SW480 (cell line): ENCODE measurements around the gene OR52B6.
"Not testable (repeated sequence)": the region's sequence is repeated elsewhere in the genome, so short reads cannot be mapped to it uniquely, and the experiment has no call there.

Experiments used
- DNase-seq: peaks from one replicate; pipeline ENCODE4 v3.0.0-alpha.2; 2016; ENCODE audit warnings: low spot score

OR52B6 gene

DNA sequence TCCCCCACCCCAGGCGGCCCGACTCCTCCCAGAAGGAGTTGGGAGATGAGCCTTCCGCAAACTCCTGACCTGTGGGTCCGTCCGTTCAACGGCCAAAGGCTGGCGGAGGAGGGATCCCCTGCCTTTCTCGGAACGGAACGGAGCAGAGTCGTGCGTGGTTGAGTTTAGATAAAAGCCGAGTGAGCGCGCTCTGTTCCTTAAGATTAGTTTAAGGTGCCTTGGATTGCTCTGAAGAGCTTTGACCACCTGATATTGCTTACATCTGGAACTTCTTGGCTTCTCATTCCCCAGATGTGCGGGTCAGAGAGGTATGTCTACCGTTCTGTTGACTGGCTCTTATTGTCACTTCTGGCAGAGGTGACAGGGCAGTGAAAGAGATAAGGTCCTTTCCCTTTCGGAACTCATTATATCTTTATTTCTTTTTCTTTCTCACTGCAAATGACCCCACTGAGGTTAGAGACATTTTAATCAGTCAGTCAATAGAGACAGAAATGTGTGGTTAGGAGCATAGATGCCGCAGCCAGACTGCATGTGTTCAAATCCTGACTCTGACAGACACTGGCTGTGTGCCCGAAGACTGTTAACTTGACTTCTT lies 16.0 kb downstream of the OR52B6 start, which contains the start of gene TRIM6:
TRIM6 (plus strand) TSS at position 31 of the 595 bp plus-strand sequence; CDS start at position 292, 261 bp downstream.
- no peak for DNase-seq

DNA sequence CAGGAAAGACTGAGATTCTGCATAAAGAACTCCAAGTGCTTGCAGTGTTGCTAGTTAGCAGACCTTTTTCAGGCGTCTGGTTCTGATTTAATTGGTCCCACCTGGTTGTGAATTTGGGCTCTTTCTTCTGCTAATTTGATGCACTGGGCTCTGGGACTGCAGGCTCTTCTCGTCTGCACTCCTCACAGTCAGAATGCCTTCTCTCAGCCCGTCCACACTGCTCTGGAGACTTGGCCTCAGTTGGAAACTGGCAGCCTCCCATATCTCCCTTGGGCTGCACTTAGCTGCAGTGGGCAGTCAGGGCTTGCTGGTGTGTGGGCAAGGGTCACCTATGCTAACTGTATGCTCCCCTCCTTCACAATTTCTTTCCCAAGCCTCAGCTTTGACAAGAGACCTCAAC lies 17.3 kb downstream of the OR52B6 start:
- no peak for DNase-seq

DNA sequence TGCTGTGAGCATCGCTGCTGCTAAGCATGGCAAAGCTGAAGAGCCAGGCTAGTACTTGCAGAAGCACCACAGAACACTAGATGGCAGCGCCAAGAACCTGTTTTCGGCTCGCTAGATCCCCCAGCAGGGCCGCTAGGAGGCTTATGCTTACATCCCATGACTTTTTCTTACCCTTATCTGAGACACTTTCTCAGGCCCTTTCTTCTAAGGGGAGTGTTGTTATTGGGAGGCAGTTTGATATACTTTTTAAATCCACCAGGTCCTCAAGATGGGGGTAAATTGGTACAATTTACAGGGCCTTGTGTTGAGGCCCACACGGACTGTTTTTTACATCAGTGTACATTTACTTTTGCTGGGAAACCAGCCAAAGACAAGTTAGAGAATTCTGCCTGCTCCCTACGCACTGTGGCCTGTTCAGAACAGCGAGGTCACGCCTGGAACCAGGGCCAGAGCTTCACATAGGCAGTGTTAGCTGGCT lies 19.7 kb downstream of the OR52B6 start:
- peak; percentile 54 for DNase-seq

DNA sequence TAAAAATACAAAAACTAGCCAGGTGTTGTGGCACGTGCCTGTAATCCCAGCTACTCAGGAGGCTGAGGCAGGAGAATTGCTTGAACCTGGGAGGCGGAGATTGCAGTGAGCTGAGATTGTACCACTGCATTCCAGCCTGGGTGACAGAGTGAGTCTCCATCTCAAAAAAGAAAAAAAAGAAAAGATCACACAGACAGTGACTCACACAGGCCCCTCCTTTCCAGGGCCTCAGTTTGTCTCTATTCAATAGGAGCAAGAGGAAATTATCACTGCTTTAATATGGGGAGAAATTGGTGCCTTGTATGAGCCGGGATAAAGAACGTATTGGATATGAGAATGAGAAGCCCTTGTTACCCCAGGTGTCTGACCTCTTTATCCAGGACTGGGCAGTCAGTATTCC lies 22.1 kb downstream of the OR52B6 start:
- not testable (repeated sequence) for DNase-seq

DNA sequence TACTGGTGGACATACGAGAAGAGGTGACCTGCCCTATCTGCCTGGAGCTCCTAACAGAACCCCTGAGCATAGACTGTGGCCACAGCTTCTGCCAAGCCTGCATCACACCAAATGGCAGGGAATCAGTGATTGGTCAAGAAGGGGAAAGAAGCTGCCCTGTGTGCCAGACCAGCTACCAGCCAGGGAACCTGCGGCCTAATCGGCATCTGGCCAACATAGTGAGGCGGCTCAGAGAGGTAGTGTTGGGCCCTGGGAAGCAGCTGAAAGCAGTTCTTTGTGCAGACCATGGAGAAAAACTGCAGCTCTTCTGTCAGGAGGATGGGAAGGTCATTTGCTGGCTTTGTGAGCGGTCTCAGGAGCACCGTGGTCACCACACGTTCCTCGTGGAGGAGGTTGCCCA lies 22.6 kb downstream of the OR52B6 start:
- DNase-seq: no peak

DNA sequence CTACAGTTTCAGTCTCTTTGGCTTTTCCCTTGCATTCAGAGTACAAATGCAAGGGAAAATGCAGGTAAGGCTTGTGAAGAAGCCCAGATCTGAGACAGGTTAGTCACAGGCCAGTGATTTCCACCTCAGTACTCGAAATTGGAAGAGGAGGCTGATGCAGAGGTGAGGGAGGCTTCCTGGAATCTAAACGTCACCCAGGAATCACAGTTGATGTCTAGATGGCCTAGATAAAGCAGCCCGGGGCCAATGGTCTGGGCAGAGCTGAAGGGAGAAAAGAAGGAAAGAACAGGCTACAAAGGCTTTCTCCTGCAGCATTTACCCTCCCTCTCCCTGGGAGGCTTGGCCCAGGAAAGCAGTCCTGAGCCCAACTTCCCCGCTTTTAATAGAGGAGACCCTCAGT lies 24.2 kb downstream of the OR52B6 start:
- no peak for DNase-seq

DNA sequence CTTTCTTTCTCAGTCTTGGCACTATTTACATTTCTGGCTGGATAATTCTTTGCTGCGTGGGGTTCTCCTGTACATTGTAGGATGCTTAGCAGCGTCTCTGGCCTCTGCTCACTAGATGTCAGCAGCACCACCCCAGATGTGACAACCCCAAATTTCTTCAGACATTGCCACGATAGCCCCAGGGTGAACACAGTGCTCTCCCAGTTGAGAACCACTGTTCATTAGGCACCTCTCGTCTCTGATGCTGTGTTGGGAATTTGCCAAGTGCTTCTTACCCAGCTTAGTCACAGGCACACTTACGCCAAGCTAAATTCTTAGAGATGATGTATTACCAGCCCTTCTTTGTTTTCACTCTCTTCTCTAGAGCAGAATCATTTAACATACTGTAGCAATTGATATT lies 25.2 kb downstream of the OR52B6 start:
- DNase-seq: no peak

DNA sequence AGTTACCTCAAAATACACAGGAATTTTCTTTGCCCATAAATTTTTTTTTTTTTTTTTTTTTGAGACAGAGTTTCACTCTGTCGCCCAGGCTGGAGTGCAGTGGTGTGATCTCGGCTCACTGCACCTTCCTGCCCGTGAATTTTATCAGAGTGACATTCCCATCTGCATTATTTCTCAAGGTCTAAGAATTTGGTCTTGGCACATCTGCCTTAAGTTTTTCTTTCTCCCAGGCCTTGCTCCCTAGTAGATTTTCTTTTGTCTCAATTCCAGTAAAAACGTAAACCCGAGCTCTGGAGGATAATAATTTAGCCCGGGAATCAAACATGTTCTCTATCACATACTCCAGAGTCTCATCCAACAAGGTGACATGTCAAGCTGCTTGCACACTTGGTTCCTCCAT lies 28.1 kb downstream of the OR52B6 start:
- no peak for DNase-seq

DNA sequence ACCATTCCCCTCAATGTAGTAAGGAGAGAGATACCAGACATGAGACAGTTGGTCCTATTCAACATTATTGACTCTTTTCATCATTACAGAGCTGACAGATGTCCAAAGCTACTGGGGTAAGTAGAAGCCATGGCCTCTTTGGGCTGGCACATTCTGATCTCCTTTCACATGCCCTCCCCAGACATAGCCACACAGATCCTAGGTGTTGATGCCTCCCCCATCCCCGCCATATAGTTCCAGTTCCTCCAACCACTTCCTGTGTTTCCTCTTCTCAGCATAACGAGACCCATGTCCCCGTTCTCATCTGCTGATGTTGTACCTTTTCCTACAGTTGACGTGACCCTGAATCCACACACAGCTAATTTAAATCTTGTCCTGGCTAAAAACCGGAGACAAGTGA lies 29.8 kb downstream of the OR52B6 start:
- no peak for DNase-seq

DNA sequence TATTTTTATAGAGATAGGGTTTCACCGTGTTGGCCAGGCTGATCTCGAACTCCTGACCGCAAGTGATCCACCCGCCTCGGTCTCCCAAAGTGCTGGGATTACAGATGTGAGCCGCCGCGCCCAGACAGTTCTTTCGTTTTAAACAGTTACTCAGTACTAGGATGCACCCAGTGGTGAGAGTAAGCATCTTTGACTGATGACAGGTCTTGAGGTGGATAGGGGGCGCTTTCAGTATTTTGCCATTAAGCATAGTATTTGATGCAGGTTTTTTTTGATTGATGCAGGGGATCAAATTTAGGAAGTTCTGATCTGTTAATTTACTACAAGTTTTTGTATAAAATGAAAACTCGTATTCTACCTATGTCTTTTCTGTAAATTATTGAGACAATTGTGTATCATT lies 30.9 kb downstream of the OR52B6 start:
- no peak for DNase-seq

DNA sequence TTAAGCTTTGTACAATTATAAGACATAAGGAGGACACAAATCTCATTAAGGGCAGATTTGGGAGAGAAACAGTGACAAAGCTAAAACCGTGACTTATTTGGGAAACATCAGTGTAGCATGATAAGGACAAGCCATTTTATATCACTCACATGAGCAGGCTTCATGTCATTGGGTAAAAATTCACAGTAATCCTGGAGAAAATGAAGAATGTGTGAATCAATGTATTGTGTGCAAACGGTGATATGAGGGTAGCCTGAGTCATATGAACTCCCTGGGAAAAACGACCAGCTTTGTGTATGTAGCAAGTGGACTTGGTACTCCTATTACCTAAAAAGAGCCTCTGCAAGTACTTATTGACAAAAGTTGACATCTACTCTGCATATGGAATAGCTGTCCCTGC lies 38.1 kb downstream of the OR52B6 start:
- DNase-seq: no peak

DNA sequence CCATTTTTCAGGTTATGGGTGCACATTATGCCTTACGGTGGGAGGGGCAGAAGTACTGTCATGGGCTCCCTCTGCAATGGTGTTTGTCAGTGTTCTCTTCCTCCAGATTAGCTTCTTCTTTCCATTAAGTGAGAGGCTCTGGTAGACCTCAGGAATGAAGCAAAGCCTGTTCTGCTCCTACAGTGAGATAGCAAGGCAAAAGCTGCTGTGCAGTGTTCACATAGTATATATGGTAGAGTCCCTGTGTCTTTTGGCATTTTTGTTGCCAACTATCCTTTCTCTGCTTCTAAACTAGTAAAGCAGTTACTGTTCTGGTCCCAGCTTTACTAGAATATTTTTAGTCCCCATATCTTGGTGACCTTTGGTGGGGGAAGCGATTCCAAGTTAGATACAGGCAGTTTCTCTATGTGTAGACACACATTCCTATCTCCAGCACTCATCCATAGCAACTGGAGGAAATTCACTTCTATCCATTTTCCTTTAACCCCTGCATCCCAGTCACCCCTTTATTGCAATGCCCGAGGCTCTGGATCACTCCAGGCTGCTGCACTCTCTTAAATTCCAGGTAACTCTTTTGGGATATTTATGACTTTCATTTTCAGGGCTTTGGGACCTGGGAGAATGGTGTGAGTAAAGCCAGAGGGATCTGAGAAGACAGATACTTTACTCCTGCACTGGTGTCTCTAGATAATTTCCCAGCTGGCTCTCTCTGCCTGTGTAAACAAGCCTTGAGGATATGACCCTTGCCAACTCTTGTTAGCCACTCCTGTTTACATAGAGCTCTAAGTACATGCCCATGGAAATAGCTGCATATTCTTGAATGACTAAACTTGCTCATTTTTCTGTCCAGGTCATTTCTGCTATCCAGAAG lies 40.2 kb downstream of the OR52B6 start:
- no peak for DNase-seq

DNA sequence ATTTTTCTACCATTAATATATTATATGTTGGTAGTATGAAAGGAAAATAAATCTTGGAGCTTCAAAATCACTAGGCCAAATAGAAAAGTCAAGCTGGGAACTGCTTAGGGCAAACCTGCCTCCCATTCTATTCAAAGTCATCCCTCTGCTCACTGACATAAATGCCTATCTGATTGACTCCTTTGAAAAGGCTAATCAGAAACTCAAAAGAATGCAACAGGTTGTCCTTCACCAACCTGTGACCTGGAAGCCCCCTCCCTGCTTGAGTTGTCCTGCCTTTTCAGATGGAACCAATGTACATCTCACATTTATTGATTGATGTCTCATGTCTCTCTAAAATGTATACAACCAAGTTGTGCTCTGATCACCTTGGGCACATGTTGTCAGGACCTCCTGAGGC lies 40.9 kb downstream of the OR52B6 start:
- no peak for DNase-seq

DNA sequence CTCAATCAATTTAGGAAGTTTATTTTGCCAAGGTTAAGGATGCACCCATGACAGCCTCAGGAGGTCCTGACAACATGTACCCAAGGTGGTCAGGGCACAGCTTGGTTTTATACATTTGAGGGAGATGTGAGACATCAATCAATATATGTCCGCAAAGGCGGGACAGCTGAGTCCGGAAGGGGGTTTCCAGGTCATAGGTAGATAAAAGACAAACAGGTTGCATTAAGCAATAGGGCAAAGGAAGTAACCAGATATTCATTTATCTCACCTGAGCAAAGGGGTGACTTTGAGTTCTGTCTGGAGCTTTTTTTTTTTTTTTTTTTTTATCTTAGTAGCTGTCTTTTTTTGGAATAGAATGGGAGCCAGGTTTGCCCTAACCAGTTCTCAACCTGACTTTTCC lies 42.1 kb downstream of the OR52B6 start:
- no peak for DNase-seq

DNA sequence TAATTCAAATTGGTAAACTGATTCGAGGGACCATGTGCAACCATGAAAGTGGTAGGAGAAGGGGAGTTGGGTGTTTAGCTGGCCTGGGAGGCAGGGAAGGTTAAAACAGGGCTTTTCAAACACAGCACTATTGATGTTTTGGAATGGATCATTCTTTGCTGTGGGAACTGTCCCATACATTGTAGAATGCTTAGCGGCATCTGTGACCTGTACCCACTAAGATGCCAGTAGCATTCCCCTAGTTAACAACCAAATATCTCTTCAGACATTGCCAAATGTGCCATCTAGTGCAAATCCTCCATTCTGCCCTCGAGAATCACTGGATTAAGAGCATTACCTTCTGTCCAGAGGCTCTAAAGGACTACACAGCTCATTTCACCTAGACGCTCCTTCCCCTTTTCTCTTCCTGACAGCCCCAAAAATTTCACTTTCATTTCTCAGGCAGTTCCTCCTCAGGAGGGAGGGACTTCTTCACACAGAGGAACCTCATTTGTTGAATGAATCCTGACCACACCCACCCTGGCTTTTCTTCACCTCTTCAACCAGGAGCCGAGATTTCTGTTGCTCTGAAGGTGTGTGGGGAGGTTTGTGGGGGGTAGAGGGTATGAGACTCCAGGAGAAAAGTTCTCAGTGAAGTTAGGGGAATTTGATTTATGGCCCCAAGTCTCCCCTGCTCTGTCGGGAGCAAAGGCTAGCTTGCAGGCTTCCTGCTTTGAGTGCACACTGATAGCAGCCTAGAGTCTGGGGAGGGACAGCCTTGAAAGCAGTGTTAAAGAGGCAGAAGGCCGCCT lies 44.0 kb downstream of the OR52B6 start, which contains the start of gene TRIM34:
TRIM34 (plus strand) TSS at position 513 of the 791 bp plus-strand sequence. CDS start 7,331 bp downstream, outside the sequence.
- DNase-seq: peak; percentile 38

DNA sequence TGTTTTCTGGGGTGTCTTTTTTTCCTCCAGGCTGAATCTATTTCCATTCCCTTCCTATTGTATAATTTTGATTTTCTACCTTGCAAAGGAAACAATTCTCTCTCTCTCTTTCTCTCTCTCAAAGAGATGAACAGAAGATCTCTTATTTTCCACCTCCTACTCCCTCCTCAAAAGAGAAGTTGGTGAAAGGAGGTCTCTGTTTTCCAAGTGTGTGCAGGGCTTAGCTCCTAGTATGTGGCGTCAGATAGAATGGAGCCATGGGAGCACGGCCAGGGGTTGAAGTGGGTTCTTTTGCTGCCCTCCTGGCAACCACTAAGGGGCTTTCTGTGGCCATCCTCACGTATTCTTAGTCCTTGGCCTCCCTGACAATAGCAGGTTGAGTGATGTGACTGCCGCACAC lies 44.6 kb downstream of the OR52B6 start:
- no peak for DNase-seq

DNA sequence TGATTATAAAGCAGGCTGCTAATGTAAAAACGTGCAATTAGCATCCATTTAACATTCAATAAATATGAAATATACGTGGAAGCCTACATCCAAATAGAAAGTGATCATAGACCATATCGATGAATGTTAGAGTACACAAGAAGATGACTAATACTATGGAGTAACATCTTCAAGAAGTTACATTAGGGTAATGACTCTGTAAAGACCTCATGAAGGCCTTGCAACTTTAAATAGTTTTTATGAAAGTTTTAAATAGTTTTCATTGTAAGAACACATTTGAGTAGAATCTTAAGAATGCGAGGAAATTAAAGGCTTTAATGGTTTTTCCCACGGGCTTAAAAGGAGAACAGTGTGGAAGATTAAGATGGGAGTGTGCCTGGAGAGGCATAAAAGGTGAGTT lies 45.5 kb downstream of the OR52B6 start:
- DNase-seq: no peak

DNA sequence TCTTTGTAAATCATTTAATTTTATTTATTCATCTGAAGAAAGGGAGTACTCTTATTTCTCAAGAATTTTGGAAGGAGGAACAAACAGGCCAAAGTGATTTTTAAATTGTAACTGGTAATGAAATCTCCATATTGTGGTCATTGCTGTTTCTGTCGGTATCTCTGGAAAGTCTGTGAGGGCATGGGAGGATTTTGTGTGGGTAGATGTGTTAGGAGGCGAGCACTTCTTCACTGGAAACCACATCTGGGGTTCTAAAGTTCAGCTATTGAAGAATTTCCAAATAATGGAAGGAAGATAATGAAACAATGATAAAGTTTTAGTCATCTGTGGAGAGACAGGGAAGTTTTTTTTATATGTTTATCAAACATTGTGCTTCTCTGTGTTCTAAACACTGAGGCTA lies 50.7 kb downstream of the OR52B6 start:
- no peak for DNase-seq
